BJ (cell line): ENCODE results near the gene FHDC1. TPM values are rescaled to one million over a fixed set of nuclear protein-coding genes. Genes with fewer than 3 reads are reported as not detected.

Experiments
- CTCF ChIA-PET: fragments of 350-600 bp; formaldehyde crosslinking; extraction: SDS; loops from one replicate; lab custom pipeline; 2021; ENCODE audit warnings: antibody characterized with exemption, inconsistent platforms; lab: Yijun Ruan, JAX
- POLR2A ChIA-PET: fragments of 300-600 bp; sonication (Branson Sonifier 250); formaldehyde crosslinking; extraction: SDS; loops from one replicate; lab custom pipeline; 2021; ENCODE audit warnings: antibody characterized with exemption; lab: Charles Lee
- DNase-seq: peaks from one replicate; pipeline ENCODE4 v3.0.0-alpha.2; 2011; ENCODE audit warnings: low read depth
- H3K27me3 ChIP-seq: 2 replicates; pipeline ENCODE4 v1.6.0; 2011; ENCODE audit warnings: low read length; ENCODE audit not compliant: control insufficient read depth, insufficient read depth
- H3K36me3 ChIP-seq: 2 replicates; pipeline ENCODE4 v1.5.1; 2011; ENCODE audit warnings: low read length; ENCODE audit not compliant: control insufficient read depth, insufficient read depth
- H3K4me3 ChIP-seq: 2 replicates; pipeline ENCODE4 v1.5.1; 2011; ENCODE audit warnings: low read depth, mild to moderate bottlenecking, control low read depth, low read length
- polyA plus RNA-seq: library from polyadenylated mRNA; depleted of rRNA; stranded (reverse); fragments of >200 nt; gene quantifications from 2 replicates; pipeline ENCODE4 v1.2.3, GENCODE V29; 2011
- TF ChIP-seq, protein P1 (sequence below): IDR thresholded peaks from 2 replicates; pipeline ENCODE4 v1.5.1; 2011; ENCODE audit warnings: low read depth, mild to moderate bottlenecking, control low read depth, inconsistent platforms, low read length, moderate library complexity; ENCODE audit not compliant: insufficient read depth

The FHDC1 gene
- polyA plus RNA-seq, 1 experiment, result 0.17 TPM

DNA sequence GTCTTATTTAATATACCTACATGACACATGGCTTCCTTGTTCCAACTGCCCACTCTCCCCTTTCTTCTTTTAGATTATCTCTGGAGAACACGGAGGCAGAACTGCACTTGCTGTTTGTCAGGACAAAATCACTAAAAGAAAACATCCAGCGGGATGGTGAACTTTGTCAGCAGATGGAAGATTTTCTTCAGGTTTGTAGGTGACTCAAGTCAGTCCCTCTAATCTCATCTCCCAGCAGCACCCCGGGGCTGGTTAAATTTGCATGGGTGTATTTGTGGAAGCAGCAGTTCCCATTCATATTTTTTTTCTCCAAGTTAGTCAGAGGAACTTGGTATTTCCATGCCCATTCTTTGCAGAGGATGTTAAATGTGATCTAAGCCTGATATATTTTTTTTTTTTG, 31.8 kb downstream of the FHDC1 start:
- TF ChIP-seq, protein P1, sequence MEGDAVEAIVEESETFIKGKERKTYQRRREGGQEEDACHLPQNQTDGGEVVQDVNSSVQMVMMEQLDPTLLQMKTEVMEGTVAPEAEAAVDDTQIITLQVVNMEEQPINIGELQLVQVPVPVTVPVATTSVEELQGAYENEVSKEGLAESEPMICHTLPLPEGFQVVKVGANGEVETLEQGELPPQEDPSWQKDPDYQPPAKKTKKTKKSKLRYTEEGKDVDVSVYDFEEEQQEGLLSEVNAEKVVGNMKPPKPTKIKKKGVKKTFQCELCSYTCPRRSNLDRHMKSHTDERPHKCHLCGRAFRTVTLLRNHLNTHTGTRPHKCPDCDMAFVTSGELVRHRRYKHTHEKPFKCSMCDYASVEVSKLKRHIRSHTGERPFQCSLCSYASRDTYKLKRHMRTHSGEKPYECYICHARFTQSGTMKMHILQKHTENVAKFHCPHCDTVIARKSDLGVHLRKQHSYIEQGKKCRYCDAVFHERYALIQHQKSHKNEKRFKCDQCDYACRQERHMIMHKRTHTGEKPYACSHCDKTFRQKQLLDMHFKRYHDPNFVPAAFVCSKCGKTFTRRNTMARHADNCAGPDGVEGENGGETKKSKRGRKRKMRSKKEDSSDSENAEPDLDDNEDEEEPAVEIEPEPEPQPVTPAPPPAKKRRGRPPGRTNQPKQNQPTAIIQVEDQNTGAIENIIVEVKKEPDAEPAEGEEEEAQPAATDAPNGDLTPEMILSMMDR, result no peak
- ChIA-PET POLR2A (no interaction called here), CTCF (no interaction called here)
- Histone ChIP-seq H3K27me3 (no peaks in the 10 kb centered on the region), H3K36me3 (no peaks in the 10 kb centered on the region), H3K4me3 (no peak overlapping the region)
- no peak for DNase-seq

- CTCF ChIA-PET, result no interaction called here
- POLR2A ChIA-PET, result no interaction called here
- Histone ChIP-seq H3K27me3 (no peaks in the 10 kb centered on the region), H3K4me3 (no peak overlapping the region), H3K36me3 (no peaks in the 10 kb centered on the region)
- DNase-seq, result no peak
- TF ChIP-seq, protein P1, result no peak
These were observed 32.8 kb downstream of the FHDC1 start for GRCh38 chr4:152968806-152969394.

GRCh38 chr4:152970102-152970820, 34.1 kb downstream of the FHDC1 start:
- Histone ChIP-seq H3K36me3 (no peaks in the 10 kb centered on the region), H3K4me3 (no peak overlapping the region), H3K27me3 (no peaks in the 10 kb centered on the region)
- ChIA-PET POLR2A (no interaction called here), CTCF (interaction anchor here (0.6 to 1.5 kb wide), 3 partner anchors 11 to 226 kb away, joined by 3 read pairs; no protein-coding TSS in a partner anchor)
- TF ChIP-seq, protein P1, result no peak
- DNase-seq, result peak; percentile 57

- ChIA-PET CTCF (no interaction called here), POLR2A (no interaction called here)
- H3K4me3 ChIP-seq, result no peak overlapping the region
- TF ChIP-seq, protein P1, result no peak
- DNase-seq, result no peak
- no peaks in the 10 kb centered on the region for H3K27me3 ChIP-seq
- H3K36me3 ChIP-seq, result no peaks in the 10 kb centered on the region
These were observed 34.9 kb downstream of the FHDC1 start for GRCh38 chr4:152971053-152971452.

DNA sequence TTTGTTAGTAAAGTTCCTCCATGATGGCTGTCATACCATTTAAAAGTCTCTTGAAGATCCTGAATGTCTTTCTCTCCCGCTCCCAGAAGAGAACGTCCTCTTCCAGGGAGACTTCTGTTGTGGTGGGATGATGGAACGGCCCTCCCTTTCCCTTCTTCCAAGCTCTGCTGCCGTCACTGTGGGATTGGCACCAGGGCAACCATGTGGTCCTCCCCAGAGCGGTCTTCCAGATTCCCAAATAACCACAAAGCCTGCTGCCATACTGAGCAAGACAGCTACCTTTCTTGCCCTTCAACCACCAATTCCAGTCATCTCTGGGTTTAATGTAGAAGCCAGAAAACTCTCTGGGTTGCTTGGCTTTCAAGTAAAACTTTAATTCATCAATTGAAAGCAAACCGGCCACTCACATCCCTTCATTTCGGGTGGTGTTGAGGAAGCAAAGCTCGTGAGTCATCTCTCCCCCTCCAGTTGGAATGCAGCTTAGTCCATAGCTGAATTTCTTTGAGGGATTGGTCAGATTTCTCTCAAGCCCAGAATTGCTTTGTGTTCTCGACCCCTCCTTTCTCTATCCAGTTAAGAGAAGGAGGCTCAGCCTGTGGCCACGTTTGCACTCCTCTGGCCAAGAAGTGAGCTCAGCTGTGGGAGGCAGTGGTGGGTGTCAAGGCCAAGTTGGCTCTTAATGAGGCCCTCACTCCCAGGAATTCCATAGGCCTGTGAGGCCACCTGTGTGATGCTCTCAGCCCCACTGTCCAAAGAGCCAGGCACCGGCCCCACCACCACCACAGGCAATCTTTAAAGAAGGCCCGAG, 36.9 kb downstream of the FHDC1 start:
- TF ChIP-seq, protein P1, result no peak
- ChIA-PET CTCF (interaction anchor here (0.7 to 1.3 kb wide), 2 partner anchors 10 to 16 kb away, joined by 3 read pairs; no protein-coding TSS in a partner anchor), POLR2A (no interaction called here)
- H3K27me3 ChIP-seq, result 0 out of 2 replicates have a peak, but pooled peaks cover under 1% of the 10 kb centered on the region
- no peaks in the 10 kb centered on the region for H3K36me3 ChIP-seq
- H3K4me3 ChIP-seq, result no peak overlapping the region
- peak; percentile 86 for DNase-seq
